Right atrium auricular region (tissue), 2 donors: ENCODE data around the gene AOPEP. TPM values are rescaled to one million over a fixed set of nuclear protein-coding genes. Genes with fewer than 3 reads are reported as not detected.

Experiments used
- DNase-seq: peaks from one replicate; pipeline ENCODE4 v3.0.0-alpha.2; 2019; ENCODE audit warnings: low spot score
- H3K27ac ChIP-seq, 2 donors: fragments of 200-600 bp; sonication (generic); 1 replicate in 1 of 2; 2 replicates in 1 of 2; pipeline ENCODE4 v1.5.1; 2016 to 2019
- H3K27me3 ChIP-seq, 2 donors: fragments of 200-600 bp; sonication (generic); one replicate each; pipeline versions ENCODE4 v1.5.1 to v1.6.0; 2017 to 2019
- H3K36me3 ChIP-seq: fragments of 200-600 bp; sonication (generic); one replicate; pipeline ENCODE4 v1.5.1; 2016
- H3K4me1 ChIP-seq, 2 donors: fragments of 200-600 bp; sonication (generic); one replicate each; pipeline versions ENCODE4 v1.5.1 to v1.6.0; 2017 to 2019
- H3K4me3 ChIP-seq, 2 donors: fragments of 200-600 bp; sonication (generic); 1 replicate in 1 of 2; 2 replicates in 1 of 2; pipeline ENCODE4 v1.5.1; 2017 to 2019; ENCODE audit warnings: mild to moderate bottlenecking in 1 of 2, moderate library complexity in 1 of 2
- H3K9me3 ChIP-seq, 2 donors: fragments of 200-600 bp; sonication (generic); one replicate each; pipeline ENCODE4 v1.5.1; 2019
- total RNA-seq, 2 donors: library from RNA; depleted of rRNA; stranded (reverse); fragments of >200 nt; gene quantifications; one replicate each; pipeline ENCODE4 v1.1.0, GENCODE V29; 2016
- TF ChIP-seq, protein P1 (sequence below), 2 donors: fragments of 200-600 bp; sonication (generic); IDR thresholded peaks; one replicate each; pipeline ENCODE4 v1.5.1; 2019; ENCODE audit warnings: antibody characterized with exemption in 2 of 2

The AOPEP gene
- total RNA-seq, 2 donors from 2014 or later: 262 to 314 TPM

DNA sequence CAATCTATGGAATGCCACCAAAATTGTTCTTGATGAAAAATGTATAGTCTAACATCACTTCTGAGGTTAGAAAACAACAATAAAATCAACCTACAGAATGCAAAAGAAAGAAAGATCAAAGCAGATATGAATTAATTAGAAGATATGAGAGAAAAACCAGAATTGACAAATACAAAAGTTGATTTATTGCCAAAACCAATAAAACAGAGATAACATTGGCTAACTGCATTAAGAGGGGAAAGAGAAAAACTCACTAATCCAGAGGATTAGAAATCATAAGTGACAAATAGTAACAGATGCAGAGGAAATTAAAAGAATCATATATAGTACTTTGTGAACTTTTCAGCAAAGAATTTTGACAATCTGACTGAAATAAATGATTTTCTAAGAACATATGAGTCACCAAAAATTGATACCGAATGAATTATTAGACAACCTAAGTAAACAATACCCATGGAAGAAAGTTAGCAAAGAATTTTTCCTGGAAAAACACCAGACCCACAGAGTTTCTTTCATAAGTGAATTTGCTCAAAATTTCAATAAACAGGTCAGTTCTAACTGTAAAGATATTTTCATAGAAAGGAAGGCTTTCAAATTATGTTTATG is 167.7 kb downstream of the AOPEP start:
- H3K36me3 ChIP-seq: no peaks in the 10 kb centered on the region

GRCh38 chr9:94895668-94896067 is 169.2 kb downstream of the AOPEP start:
- TF ChIP-seq, protein P1, sequence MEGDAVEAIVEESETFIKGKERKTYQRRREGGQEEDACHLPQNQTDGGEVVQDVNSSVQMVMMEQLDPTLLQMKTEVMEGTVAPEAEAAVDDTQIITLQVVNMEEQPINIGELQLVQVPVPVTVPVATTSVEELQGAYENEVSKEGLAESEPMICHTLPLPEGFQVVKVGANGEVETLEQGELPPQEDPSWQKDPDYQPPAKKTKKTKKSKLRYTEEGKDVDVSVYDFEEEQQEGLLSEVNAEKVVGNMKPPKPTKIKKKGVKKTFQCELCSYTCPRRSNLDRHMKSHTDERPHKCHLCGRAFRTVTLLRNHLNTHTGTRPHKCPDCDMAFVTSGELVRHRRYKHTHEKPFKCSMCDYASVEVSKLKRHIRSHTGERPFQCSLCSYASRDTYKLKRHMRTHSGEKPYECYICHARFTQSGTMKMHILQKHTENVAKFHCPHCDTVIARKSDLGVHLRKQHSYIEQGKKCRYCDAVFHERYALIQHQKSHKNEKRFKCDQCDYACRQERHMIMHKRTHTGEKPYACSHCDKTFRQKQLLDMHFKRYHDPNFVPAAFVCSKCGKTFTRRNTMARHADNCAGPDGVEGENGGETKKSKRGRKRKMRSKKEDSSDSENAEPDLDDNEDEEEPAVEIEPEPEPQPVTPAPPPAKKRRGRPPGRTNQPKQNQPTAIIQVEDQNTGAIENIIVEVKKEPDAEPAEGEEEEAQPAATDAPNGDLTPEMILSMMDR (IDR thresholded peaks at IDR 0.05): no peak
- Histone ChIP-seq H3K4me1 (peaks cover 0 to 15% of the 10 kb centered on the region in 2 donors), H3K4me3 (no peak overlapping the region), H3K27me3 (no peaks in the 10 kb centered on the region), H3K9me3 (peaks cover 0 to 8% of the 10 kb centered on the region in 2 donors), H3K27ac (no peak overlapping the region), H3K36me3 (no peaks in the 10 kb centered on the region)
- DNase-seq: no peak

More for the DNA sequence above, 167.7 kb downstream of the AOPEP start:
- peaks cover 0 to 7% of the 10 kb centered on the region in 2 donors for H3K4me1 ChIP-seq
- no peak overlapping the region for H3K4me3 ChIP-seq
- TF ChIP-seq, protein P1 (IDR thresholded peaks at IDR 0.05): no peak
- no peak overlapping the region for H3K27ac ChIP-seq
- DNase-seq: no peak
- H3K27me3 ChIP-seq: no peaks in the 10 kb centered on the region
- H3K9me3 ChIP-seq: peaks cover 0 to 8% of the 10 kb centered on the region in 2 donors

DNA sequence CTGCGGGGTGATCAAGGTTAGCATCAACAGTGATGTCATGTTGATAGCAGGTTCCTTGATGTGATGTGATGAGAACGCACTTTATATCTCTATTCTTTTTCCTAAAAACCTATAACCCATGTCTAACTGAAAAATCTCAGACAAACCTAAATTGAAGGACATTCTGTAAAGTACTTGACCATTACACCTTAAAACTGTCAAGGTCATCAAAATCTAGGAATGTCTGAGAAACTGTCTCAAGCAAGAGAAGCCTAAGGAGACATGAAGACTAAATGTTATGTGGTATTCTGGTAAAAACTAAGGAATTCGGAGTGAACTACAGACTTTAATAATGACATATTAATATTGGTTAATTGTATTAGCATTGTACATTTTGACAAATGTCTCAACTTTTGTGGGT is 170.0 kb downstream of the AOPEP start:
- no peak overlapping the region for H3K27ac ChIP-seq
- TF ChIP-seq, protein P1 (IDR thresholded peaks at IDR 0.05): no peak
- H3K9me3 ChIP-seq: no peaks in the 10 kb centered on the region

DNA sequence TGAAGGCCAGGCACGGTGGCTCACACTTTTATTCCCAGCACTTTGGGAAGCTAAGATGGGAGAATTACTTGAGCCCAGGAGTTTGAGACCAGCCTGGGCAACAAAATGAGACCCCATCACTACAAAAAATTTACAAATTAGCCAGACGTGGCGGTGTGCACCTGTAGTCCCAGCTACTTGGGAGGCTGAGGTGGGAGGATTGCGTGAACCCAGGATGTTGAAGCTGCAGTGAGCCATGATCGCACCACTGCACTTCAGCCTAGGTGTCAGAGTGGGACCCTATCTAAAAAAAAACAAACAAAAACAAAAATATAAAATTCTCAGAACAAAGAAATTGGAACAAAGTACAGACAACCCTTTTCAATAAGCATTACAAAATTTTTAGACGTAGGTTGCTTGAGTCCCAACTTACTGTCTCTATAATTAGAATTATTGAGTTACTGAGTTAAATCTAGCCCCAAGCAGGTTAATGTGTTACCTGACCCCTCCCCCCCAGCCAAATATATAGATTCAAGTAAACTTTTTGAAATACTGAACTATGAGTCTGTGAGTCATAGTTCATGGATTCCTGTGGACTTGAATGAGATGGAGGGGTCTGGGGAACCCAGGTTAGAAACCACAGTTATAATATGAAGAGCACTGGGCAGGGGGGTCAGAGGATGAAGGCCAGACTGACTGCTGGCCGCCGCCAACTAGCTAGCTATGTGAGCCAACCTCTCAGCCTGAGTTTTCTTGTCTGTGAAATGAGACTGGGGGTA is 173.1 kb downstream of the AOPEP start:
- H3K27me3 ChIP-seq: no peaks in the 10 kb centered on the region
- H3K4me3 ChIP-seq: no peak overlapping the region
- no peaks in the 10 kb centered on the region for H3K9me3 ChIP-seq
- peaks cover 0 to 15% of the 10 kb centered on the region in 2 donors for H3K4me1 ChIP-seq
- H3K36me3 ChIP-seq: no peaks in the 10 kb centered on the region
- peak overlapping the region; percentile 68 to 80 for H3K27ac ChIP-seq
- TF ChIP-seq, protein P1 (IDR thresholded peaks at IDR 0.05): no peak
- DNase-seq: no peak

More for the DNA sequence above, 170.0 kb downstream of the AOPEP start:
- Histone ChIP-seq H3K4me1 (peaks cover 0 to 20% of the 10 kb centered on the region in 2 donors), H3K36me3 (no peaks in the 10 kb centered on the region), H3K4me3 (no peak overlapping the region), H3K27me3 (no peaks in the 10 kb centered on the region)
- DNase-seq: no peak

DNA sequence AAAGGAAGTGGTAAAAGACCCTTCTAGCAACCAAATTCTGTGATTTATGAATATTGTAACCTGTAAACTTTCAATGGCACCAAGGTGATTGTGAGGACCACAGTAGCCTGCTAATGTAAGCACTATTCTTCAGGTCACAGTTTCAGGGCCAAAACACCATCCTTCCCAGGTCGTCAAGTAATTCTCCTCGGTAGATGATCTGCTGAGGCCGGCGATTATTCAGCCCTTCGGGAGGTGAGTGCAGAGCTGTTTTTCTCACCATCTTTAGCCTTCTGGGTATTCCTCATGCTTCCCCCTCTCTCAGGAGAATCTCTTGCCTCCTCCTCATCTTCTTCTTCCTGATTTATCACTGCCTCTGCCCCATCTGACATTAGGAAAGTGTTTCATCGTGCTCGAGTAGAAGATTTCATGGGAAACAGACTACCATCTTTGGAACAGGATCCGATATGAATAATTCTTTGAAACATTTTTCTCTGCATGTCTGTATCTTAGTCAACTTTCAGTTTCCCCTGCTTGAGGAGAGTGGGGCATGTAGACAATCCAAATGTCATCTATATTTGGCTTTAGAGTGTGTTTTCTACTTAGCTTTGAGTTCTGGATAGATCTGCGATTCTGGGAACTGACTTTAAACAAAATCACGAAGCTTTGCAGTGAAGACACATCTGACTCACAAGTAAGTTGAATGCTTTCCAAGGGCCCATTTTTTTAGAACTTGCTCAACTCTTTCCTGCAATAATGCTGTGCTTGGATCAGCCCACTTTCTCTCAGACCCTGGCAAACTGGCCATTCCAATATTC is 173.9 kb downstream of the AOPEP start:
- Histone ChIP-seq H3K4me1 (peaks cover 0 to 15% of the 10 kb centered on the region in 2 donors), H3K9me3 (no peaks in the 10 kb centered on the region), H3K4me3 (no peak overlapping the region), H3K27ac (peak overlapping the region; percentile 68 to 80), H3K36me3 (no peaks in the 10 kb centered on the region), H3K27me3 (no peaks in the 10 kb centered on the region)
- no peak for DNase-seq
- TF ChIP-seq, protein P1 (IDR thresholded peaks at IDR 0.05): no peak
